HepG2 (cell line): ENCODE data around the gene YY1. TPM values are rescaled to one million over a fixed set of nuclear protein-coding genes. Genes with fewer than 3 reads are reported as not detected.

Experiments used
- ATAC-seq: fragments of 200-7000 bp; cut with Tn5 transposase; 3 replicates; pipeline ENCODE4 v1.9.1; 2020; ENCODE audit warnings: mild to moderate bottlenecking, moderate library complexity
- BruUV-seq: library from RNA; stranded (reverse); fragments of 400-500 nt; replicated peaks from 2 replicates; lab custom pipeline; 2021; lab: Mats Ljungman, UMichigan
- CTCF ChIA-PET: fragments of 300-600 bp; formaldehyde crosslinking; extraction: SDS; loops from one replicate; lab custom pipeline; 2021; ENCODE audit warnings: low total read pairs, inconsistent platforms, low intra/inter-chr PET ratio; lab: Yijun Ruan, JAX
- POLR2A ChIA-PET: fragments of 350-600 bp; sonication (Branson Sonifier 250); formaldehyde crosslinking; loops from one replicate; lab custom pipeline; 2020; ENCODE audit warnings: antibody characterized with exemption, inconsistent platforms; lab: Yijun Ruan, JAX
- DNase-seq: peaks from one replicate; pipeline ENCODE4 v3.0.0-alpha.2; 2015; ENCODE audit warnings: low spot score
- FAIRE-seq: peaks from 3 replicates; lab custom pipeline; 2011; peaks lifted over from hg19 to GRCh38; lab: Jason Lieb, UNC
- H2AFZ ChIP-seq: one replicate; pipeline ENCODE4 v1.6.1; 2011; ENCODE audit warnings: low read length, inconsistent platforms
- H3K27ac ChIP-seq: fragments of 300-600 bp; 3 replicates; pipeline ENCODE4 v1.8.0; 2011; ENCODE audit warnings: mixed run types, mild to moderate bottlenecking, mixed read lengths, low read length, inconsistent platforms; ENCODE audit not compliant: insufficient read depth; ENCODE audit errors: extremely low read length
- H3K27me3 ChIP-seq, 2 experiments: fragments of 200-600 bp in 1 of 2; 2 replicates in 1 of 2; 3 replicates in 1 of 2; pipeline versions ENCODE4 v1.6.0 to v1.8.0; 2011; ENCODE audit warnings: low read length in 2 of 2, mild to moderate bottlenecking in 2 of 2, moderate library complexity in 2 of 2, inconsistent platforms in 1 of 2; ENCODE audit not compliant: insufficient read depth in 2 of 2, control insufficient read depth in 1 of 2
- H3K36me3 ChIP-seq, 2 experiments: fragments of 200-600 bp in 1 of 2; replicated peaks in 1 of 2; 2 replicates in 1 of 2; 3 replicates in 1 of 2; pipeline versions ENCODE4 v1.5.1 to v1.8.0; 2011; ENCODE audit warnings: low read length in 2 of 2, inconsistent platforms in 1 of 2; ENCODE audit not compliant: insufficient read depth in 2 of 2, control insufficient read depth in 1 of 2
- H3K4me1 ChIP-seq: 2 replicates; pipeline ENCODE4 v1.5.1; 2012; ENCODE audit warnings: low read length, inconsistent platforms; ENCODE audit not compliant: insufficient read depth
- H3K4me2 ChIP-seq: 2 replicates; pipeline ENCODE4 v1.6.0; 2011; ENCODE audit warnings: low read depth, low read length, inconsistent platforms
- H3K4me3 ChIP-seq, 3 experiments: fragments of 200-600 bp in 1 of 3; sonication (generic), shearing (Covaris generic) in 1 of 3; replicated peaks in 1 of 3; 2 replicates each; pipeline ENCODE4 v1.5.1; 2011 to 2016; ENCODE audit warnings: low read length in 3 of 3, inconsistent platforms in 2 of 3, low read depth in 2 of 3, mild to moderate bottlenecking in 2 of 3, control low read depth in 1 of 3, mixed read lengths in 1 of 3; ENCODE audit not compliant: insufficient read depth in 1 of 3
- H3K79me2 ChIP-seq: one replicate; pipeline ENCODE4 v1.6.1; 2011; ENCODE audit warnings: low read length, inconsistent platforms; ENCODE audit not compliant: insufficient read depth
- H3K9ac ChIP-seq: 2 replicates; pipeline ENCODE4 v1.6.0; 2011; ENCODE audit warnings: mild to moderate bottlenecking, low read depth, low read length, inconsistent platforms; ENCODE audit not compliant: insufficient read depth
- H3K9me3 ChIP-seq: 2 replicates; pipeline ENCODE4 v1.5.1; 2012; ENCODE audit warnings: mild to moderate bottlenecking, low read length
- H4K20me1 ChIP-seq: 2 replicates; pipeline ENCODE4 v1.6.0; 2011; ENCODE audit warnings: inconsistent platforms, mild to moderate bottlenecking, low read length, moderate library complexity; ENCODE audit not compliant: insufficient read depth
- BHLHE40 ChIP-seq: IDR thresholded peaks from 2 replicates; pipeline ENCODE4 v1.6.1; 2011; ENCODE audit warnings: low read length, improper control_type of control experiment
- EEA1 ChIP-seq: sonication (generic); formaldehyde crosslinking; IDR thresholded peaks from 2 replicates; pipeline ENCODE4 v1.5.1; 2020; ENCODE audit warnings: mild to moderate bottlenecking, missing genetic modification reagents, borderline replicate concordance
- GABPA ChIP-seq, 2 experiments: IDR thresholded peaks; 2 replicates each; pipeline ENCODE4 v1.6.1; 2011 to 2016; ENCODE audit warnings: low read depth in 2 of 2, low read length in 1 of 2, missing biosample characterization in 1 of 2, missing genetic modification characterization in 1 of 2
- NCOA2 ChIP-seq: sonication (generic); formaldehyde crosslinking; IDR thresholded peaks from 2 replicates; pipeline ENCODE4 v1.8.0; 2022; ENCODE audit warnings: inconsistent platforms
- PHB2 ChIP-seq: fragments of 450-650 bp; IDR thresholded peaks from 2 replicates; pipeline ENCODE4 v1.6.1; 2018; ENCODE audit not compliant: partially characterized antibody
- PHF20 ChIP-seq: sonication (generic); formaldehyde crosslinking; IDR thresholded peaks from 2 replicates; pipeline ENCODE4 v1.5.0; 2020; ENCODE audit warnings: mild to moderate bottlenecking, missing genetic modification reagents
- PHF5A ChIP-seq: IDR thresholded peaks from one replicate; pipeline ENCODE4 v1.6.1; 2018; ENCODE audit warnings: low read depth, missing genetic modification reagents; ENCODE audit not compliant: unreplicated experiment
- SRSF9 ChIP-seq: fragments of 200-400 bp; formaldehyde crosslinking; IDR thresholded peaks from 2 replicates; pipeline ENCODE4 v1.6.1; 2018; ENCODE audit warnings: borderline replicate concordance, mild to moderate bottlenecking, low read depth, low read length; ENCODE audit not compliant: insufficient read depth, poor library complexity, severe bottlenecking
- ZMYM2 ChIP-seq: sonication (generic); formaldehyde crosslinking; IDR thresholded peaks from 2 replicates; pipeline ENCODE4 v1.8.0; 2022; ENCODE audit warnings: mild to moderate bottlenecking, missing genetic modification reagents
- ZNF605 ChIP-seq: sonication (generic); formaldehyde crosslinking; IDR thresholded peaks from 2 replicates; pipeline ENCODE4 v1.8.0; 2022; ENCODE audit warnings: mild to moderate bottlenecking, missing genetic modification reagents
- WGBS: methylation state at CpG from one replicate; pipeline ENCODE4 v1.1.6; 2017; ENCODE audit warnings: low lambda C conversion rate; 5-methylcytosine and 5-hydroxymethylcytosine counted together
- in situ Hi-C: cut with HindIII; loops from 2 replicates; pipeline ENCODE4 v1.10.0; 2017; ENCODE audit warnings: low pct_unique_long_range_greater_than_20kb; ENCODE audit not compliant: extremely low pct_ligation_motif_present
- intact Hi-C: fragments of 100-400 bp; cut with micrococcal nuclease; formaldehyde crosslinking; loops from one replicate; pipeline ENCODE4 v1.10.0; 2022; ENCODE audit not compliant: unreplicated experiment
- polyA plus RNA-seq, 8 experiments: library from polyadenylated mRNA; depleted of rRNA in 3 of 8; stranded (reverse) in 7 of 8; unstranded in 1 of 8; fragments of >200 nt; fragmentation: Illumina TruSeq in 4 of 8; extraction: Trizol in 4 of 8; gene quantifications; 2 replicates each; pipeline versions ENCODE4 v1.2.1 to v1.2.3, GENCODE V29; 2011 to 2016; ENCODE audit warnings: low read depth in 4 of 8, missing spikeins in 1 of 8, mixed read lengths in 1 of 8; ENCODE audit not compliant: insufficient read depth in 1 of 8
- total RNA-seq, 5 experiments: library from RNA; depleted of rRNA; stranded (reverse); fragments of >200 nt; fragmentation: Illumina TruSeq; extraction: Trizol; gene quantifications; 2 replicates each; pipeline ENCODE4 v1.2.3, GENCODE V29; 2016; ENCODE audit warnings: low read depth in 1 of 5
- TF ChIP-seq, protein P1 (sequence below): sonication (generic); formaldehyde crosslinking; IDR thresholded peaks from 2 replicates; pipeline ENCODE4 v1.4.0; 2020; ENCODE audit warnings: mild to moderate bottlenecking, missing genetic modification reagents
- TF ChIP-seq, protein P2 (sequence below): sonication (generic); formaldehyde crosslinking; IDR thresholded peaks from 2 replicates; pipeline ENCODE4 v1.4.0; 2020; ENCODE audit warnings: mild to moderate bottlenecking, missing genetic modification reagents
- TF ChIP-seq, protein P3 (sequence below): sonication (generic); formaldehyde crosslinking; IDR thresholded peaks from 2 replicates; pipeline ENCODE4 v1.5.0; 2020; ENCODE audit warnings: missing genetic modification reagents, mild to moderate bottlenecking, borderline replicate concordance

The YY1 gene
- total and polyA plus RNA-seq, 2 of the 13 experiments (the other 11 are each of a cell fraction or from before 2014, with no cell fraction given) = 29.4 to 68.1 TPM

DNA sequence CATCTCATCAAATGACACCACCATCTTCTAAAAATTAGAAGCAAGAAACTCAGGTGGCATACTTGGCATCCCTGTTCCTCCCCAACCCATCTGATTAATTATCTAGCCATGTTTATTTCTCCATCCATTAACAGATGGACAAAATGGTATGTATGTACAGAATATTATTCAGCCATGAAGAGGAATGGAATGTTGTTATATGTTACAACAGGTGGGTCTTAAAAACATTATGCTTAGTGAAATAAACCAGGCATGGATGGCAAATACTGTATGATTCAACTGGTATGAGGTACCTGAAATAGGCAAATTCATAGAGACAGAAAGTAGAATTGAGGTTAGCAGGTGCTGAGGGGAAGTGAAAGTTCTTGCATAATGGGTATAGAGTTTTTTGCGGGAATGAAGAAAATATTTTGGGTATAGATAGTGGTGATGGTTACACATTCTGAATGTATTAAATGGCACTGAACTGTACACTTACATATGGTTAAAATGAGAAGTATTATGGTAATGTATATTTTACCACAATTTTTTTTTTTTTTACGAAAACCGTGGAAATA lies 17.5 kb downstream of the YY1 start (continued):
- TF ChIP-seq, protein P1, sequence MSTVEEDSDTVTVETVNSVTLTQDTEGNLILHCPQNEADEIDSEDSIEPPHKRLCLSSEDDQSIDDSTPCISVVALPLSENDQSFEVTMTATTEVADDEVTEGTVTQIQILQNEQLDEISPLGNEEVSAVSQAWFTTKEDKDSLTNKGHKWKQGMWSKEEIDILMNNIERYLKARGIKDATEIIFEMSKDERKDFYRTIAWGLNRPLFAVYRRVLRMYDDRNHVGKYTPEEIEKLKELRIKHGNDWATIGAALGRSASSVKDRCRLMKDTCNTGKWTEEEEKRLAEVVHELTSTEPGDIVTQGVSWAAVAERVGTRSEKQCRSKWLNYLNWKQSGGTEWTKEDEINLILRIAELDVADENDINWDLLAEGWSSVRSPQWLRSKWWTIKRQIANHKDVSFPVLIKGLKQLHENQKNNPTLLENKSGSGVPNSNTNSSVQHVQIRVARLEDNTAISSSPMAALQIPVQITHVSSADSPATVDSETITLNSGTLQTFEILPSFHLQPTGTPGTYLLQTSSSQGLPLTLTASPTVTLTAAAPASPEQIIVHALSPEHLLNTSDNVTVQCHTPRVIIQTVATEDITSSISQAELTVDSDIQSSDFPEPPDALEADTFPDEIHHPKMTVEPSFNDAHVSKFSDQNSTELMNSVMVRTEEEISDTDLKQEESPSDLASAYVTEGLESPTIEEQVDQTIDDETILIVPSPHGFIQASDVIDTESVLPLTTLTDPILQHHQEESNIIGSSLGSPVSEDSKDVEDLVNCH (CRISPR knock-in tag) = no peak
- TF ChIP-seq BHLHE40 (no peak), ZMYM2 (CRISPR knock-in tag) (no peak), EEA1 (CRISPR knock-in tag) (no peak)
- TF ChIP-seq, protein P2, sequence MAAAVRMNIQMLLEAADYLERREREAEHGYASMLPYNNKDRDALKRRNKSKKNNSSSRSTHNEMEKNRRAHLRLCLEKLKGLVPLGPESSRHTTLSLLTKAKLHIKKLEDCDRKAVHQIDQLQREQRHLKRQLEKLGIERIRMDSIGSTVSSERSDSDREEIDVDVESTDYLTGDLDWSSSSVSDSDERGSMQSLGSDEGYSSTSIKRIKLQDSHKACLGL (CRISPR knock-in tag) = no peak

DNA sequence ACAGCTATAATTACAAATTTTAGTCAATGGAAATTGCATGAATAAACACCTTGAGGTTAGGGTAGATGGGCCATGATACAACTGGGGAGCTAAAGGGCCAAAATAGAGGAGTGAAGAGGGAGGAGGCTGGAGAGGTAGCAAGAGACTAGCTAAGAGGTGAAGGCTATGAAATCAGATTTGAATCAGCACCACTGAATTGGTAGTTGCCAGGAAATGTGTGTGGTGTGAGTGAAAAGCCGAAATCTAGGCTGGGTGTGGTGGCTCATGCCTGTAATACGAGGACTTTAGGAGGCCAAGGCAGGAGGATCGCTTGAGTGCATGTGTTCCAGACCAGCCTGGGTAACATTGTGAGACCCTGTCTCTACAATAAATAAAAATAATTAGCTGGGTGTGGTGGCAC lies 22.7 kb downstream of the YY1 start:
- no peak for DNase-seq
- H3K27me3 ChIP-seq = no peaks in the 10 kb centered on the region
- in situ Hi-C loops = no loop called here
- H3K79me2 ChIP-seq = peaks cover 92% of the 10 kb centered on the region
- BruUV-seq = no TSS peak
- ChIA-PET CTCF (no interaction called here), POLR2A (no interaction called here)
- H3K9ac ChIP-seq = no peak overlapping the region
- no peak for FAIRE-seq
- H4K20me1 ChIP-seq = peaks cover 74% of the 10 kb centered on the region
- no peak overlapping the region for H3K4me2 ChIP-seq
- TF ChIP-seq GABPA (IDR thresholded peaks at IDR 0.05; ENCODE audit: low read depth, low read length) (no peak), GABPA (CRISPR knock-in tag; IDR thresholded peaks at IDR 0.05; ENCODE audit: low read depth) (no peak), PHF20 (CRISPR knock-in tag) (no peak), PHF5A (CRISPR knock-in tag) (no peak), NCOA2 (CRISPR knock-in tag) (no peak), PHB2 (no peak), ZNF605 (CRISPR knock-in tag) (no peak), SRSF9 (no peak)
- TF ChIP-seq, protein P3, sequence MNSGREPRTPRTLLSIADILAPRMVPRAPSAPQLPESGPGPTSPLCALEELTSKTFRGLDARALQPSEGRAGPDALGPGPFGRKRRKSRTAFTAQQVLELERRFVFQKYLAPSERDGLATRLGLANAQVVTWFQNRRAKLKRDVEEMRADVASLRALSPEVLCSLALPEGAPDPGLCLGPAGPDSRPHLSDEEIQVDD (CRISPR knock-in tag) = no peak
- WGBS = 97% methylated on average over 3 of the region's 3 CpGs
- peaks cover 8 to 30% of the 10 kb centered on the region in 2 experiments; a peak in 4 of 5 replicates for H3K36me3 ChIP-seq
- no peaks in the 10 kb centered on the region for H3K9me3 ChIP-seq
- no peak overlapping the region for H3K27ac ChIP-seq
- intact Hi-C loops = no loop called here
- no peak overlapping the region for H2AFZ ChIP-seq
- H3K4me3 ChIP-seq = no peak overlapping the region
- no peak for ATAC-seq
- peaks cover 11% of the 10 kb centered on the region for H3K4me1 ChIP-seq
